Esophagus squamous epithelium (tissue), 5 donors: ENCODE measurements around the gene PLXNA3. TPM values are rescaled to one million over a fixed set of nuclear protein-coding genes. Genes with fewer than 3 reads are reported as not detected.

Experiments
- DNase-seq: peaks from one replicate; lab custom pipeline; 2025; lab: John Stamatoyannopoulos, UW
- H3K27ac ChIP-seq, 4 donors: fragments of 200-600 bp; sonication (generic); one replicate each; pipeline ENCODE4 v1.5.1; 2016 to 2019; ENCODE audit warnings: mild to moderate bottlenecking in 1 of 4
- H3K27me3 ChIP-seq, 4 donors: fragments of 200-600 bp; sonication (generic); 1 replicate in 3 of 4; 2 replicates in 1 of 4; pipeline versions ENCODE4 v1.5.1 to v1.6.0; 2017 to 2021; ENCODE audit warnings: antibody characterized with exemption in 1 of 4
- H3K36me3 ChIP-seq, 3 donors: fragments of 200-600 bp; sonication (generic); one replicate each; pipeline ENCODE4 v1.5.1; 2016 to 2019
- H3K4me1 ChIP-seq, 3 donors: fragments of 200-600 bp; sonication (generic); one replicate each; pipeline ENCODE4 v1.5.1; 2017 to 2019
- H3K4me3 ChIP-seq, 4 donors: fragments of 200-600 bp; sonication (generic); 1 replicate in 3 of 4; 2 replicates in 1 of 4; pipeline ENCODE4 v1.5.1; 2016 to 2019; ENCODE audit warnings: mild to moderate bottlenecking in 2 of 4, moderate library complexity in 1 of 4
- H3K9me3 ChIP-seq, 3 donors: fragments of 200-600 bp; sonication (generic); one replicate each; pipeline ENCODE4 v1.5.1; 2016 to 2019
- CTCF ChIP-seq, 6 experiments: fragments of 450-650 bp in 4 of 6; fragments of 200-600 bp in 2 of 6; sonication (generic) in 2 of 6; IDR thresholded peaks; one replicate each; pipeline ENCODE4 v1.5.1; 2016 to 2019; ENCODE audit warnings: antibody characterized with exemption in 6 of 6, mild to moderate bottlenecking in 4 of 6, moderate library complexity in 4 of 6
- POLR2A ChIP-seq, 4 donors: fragments of 450-650 bp; IDR thresholded peaks; one replicate each; pipeline ENCODE4 v1.6.1; 2017; ENCODE audit warnings: antibody characterized with exemption in 4 of 4, mild to moderate bottlenecking in 4 of 4, moderate library complexity in 3 of 4
- WGBS, 2 donors: methylation state at CpG; one replicate each; pipeline ENCODE4 v1.1.5; 2018; 5-methylcytosine and 5-hydroxymethylcytosine counted together
- intact Hi-C: fragments of 100-400 bp; cut with DNase I; formaldehyde crosslinking; loops from one replicate; pipeline ENCODE4 v1.15.0; 2022
- total RNA-seq, 4 donors: library from RNA; depleted of rRNA; stranded (reverse); fragments of >200 nt; gene quantifications; one replicate each; pipeline ENCODE4 v1.1.0, GENCODE V29; 2016
- donor health status: DM: yes; HTN: yes; CAD: no.

PLXNA3 gene
- total RNA-seq, 4 donors from 2014 or later: 4.4 to 5.9 (median 5.4) TPM

GRCh38 chrX:154437971-154438893, 19.8 kb upstream of the PLXNA3 start:
- peaks cover 5 to 72% (median 8%) of the 10 kb centered on the region in 3 donors for H3K36me3 ChIP-seq
- peak overlapping the region in 3 of 4 donors; percentile 80 to 96 (median 94) for H3K27ac ChIP-seq
- peak overlapping the region; percentile 60 to 80 (median 71) for H3K4me3 ChIP-seq
- DNase-seq: no peak
- H3K9me3 ChIP-seq: no peaks in the 10 kb centered on the region
- 34 to 59% methylated on average over 10 to 22 of the region's 28 CpGs for WGBS, 2 donors
- H3K27me3 ChIP-seq: no peaks in the 10 kb centered on the region
- TF ChIP-seq POLR2A (IDR thresholded peaks at IDR 0.05) (no peak), CTCF (IDR thresholded peaks at IDR 0.05) (no peak)
- intact Hi-C loops: no loop called here
- peaks cover 7 to 40% (median 7%) of the 10 kb centered on the region in 3 donors for H3K4me1 ChIP-seq

- 86% methylated on average over 18 of the region's 18 CpGs; no CpG with 5 or more reads in 1 of the 2 donors for WGBS, 2 donors
- intact Hi-C loops: no loop called here
- H3K36me3 ChIP-seq: peaks cover 5 to 56% (median 8%) of the 10 kb centered on the region in 3 donors
These were observed 18.2 kb upstream of the PLXNA3 start for GRCh38 chrX:154439841-154440240.

GRCh38 chrX:154440623-154441357, 17.3 kb upstream of the PLXNA3 start:
- no peaks in the 10 kb centered on the region for H3K9me3 ChIP-seq
- H3K36me3 ChIP-seq: peaks cover 2 to 47% (median 5%) of the 10 kb centered on the region in 3 donors
- peaks cover 7 to 60% (median 18%) of the 10 kb centered on the region in 3 donors for H3K4me1 ChIP-seq
- intact Hi-C loops: no loop called here
- no peak for TF ChIP-seq POLR2A (IDR thresholded peaks at IDR 0.05)
- no peak for TF ChIP-seq CTCF (IDR thresholded peaks at IDR 0.05)
- H3K4me3 ChIP-seq: no peak overlapping the region
- H3K27me3 ChIP-seq: no peaks in the 10 kb centered on the region
- no CpG with 5 or more reads among the region's 17 CpGs for WGBS, 2 donors
- H3K27ac ChIP-seq: no peak overlapping the region
- DNase-seq: no peak

More at GRCh38 chrX:154439841-154440240, 18.2 kb upstream of the PLXNA3 start:
- DNase-seq: no peak
- Histone ChIP-seq H3K4me1 (peaks cover 7 to 51% (median 14%) of the 10 kb centered on the region in 3 donors), H3K4me3 (no peak overlapping the region), H3K27ac (no peak overlapping the region), H3K9me3 (no peaks in the 10 kb centered on the region), H3K27me3 (no peaks in the 10 kb centered on the region)
- TF ChIP-seq CTCF (IDR thresholded peaks at IDR 0.05) (no peak), POLR2A (IDR thresholded peaks at IDR 0.05) (no peak)

- H3K9me3 ChIP-seq: no peaks in the 10 kb centered on the region
- 85% methylated on average over 9 of the region's 11 CpGs; no CpG with 5 or more reads in 1 of the 2 donors for WGBS, 2 donors
- H3K27me3 ChIP-seq: no peaks in the 10 kb centered on the region
- no peak overlapping the region for H3K27ac ChIP-seq
- no peak for DNase-seq
- H3K36me3 ChIP-seq: peaks cover 0 to 46% (median 5%) of the 10 kb centered on the region in 3 donors
- no peak overlapping the region for H3K4me3 ChIP-seq
- intact Hi-C loops: no loop called here
- peaks cover 7 to 55% (median 18%) of the 10 kb centered on the region in 3 donors for H3K4me1 ChIP-seq
- no peak for TF ChIP-seq POLR2A (IDR thresholded peaks at IDR 0.05)
- TF ChIP-seq CTCF (IDR thresholded peaks at IDR 0.05): no peak
These were observed 16.5 kb upstream of the PLXNA3 start for GRCh38 chrX:154441564-154441963.
